HG03060 (cell line): ENCODE data around the gene FOXL1.

Experiments
- ATAC-seq: cut with Tn5 transposase; IDR thresholded peaks from one replicate; pipeline ENCODE4 v1.9.1; 2021; ENCODE audit warnings: low read depth, moderate number of reproducible peaks; ENCODE audit not compliant: unreplicated experiment

The FOXL1 gene

DNA sequence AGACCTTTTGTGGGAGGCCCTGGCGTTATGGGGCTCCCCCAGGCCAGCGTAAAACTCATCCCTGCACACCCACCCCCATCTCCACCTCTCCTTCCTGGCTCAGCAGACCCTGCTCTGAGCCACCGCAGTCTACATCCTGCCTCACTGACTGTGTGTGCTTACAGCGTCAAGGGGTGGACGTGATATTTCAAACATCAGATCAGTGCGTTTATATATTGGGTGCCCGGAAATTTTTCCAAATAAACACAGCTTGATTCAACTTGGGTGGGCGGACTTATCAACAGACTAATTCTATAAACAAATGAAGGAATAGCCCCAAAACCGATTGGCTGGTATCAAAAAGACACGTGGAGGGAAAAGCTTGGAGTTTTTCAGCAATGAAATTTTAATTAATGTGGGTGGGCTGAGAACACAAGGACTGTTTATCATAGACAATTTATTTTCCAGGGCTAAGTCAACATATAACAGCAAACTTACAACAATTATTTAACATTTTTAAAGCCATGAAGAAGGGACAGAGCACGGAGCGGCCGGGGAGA is at the start of gene FOXL1:
Gene FOXL1 (plus strand): TSS at position 489 of the 539 bp plus-strand sequence. CDS start 175 bp downstream, outside the sequence.
- no peak for ATAC-seq

DNA sequence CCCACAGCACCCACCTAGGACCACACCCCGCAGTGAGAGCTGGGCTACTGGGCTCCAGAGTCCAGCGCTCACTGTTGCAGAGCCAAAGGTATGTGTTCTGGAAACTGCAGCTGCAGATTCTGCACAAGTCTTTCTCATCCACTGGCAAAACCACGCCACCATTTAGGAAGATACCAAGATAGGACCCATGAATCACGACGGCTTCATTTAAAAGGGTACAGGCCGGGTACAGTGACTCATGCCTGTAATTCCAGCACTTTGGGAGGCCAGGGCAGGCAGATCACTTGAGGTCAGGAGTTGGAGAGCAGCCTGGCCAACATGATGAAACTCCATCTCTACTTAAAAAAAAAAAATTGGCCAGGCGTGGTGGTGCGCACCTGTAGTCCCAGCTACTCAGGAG is 49.2 kb upstream of the FOXL1 start:
- no peak for ATAC-seq

DNA sequence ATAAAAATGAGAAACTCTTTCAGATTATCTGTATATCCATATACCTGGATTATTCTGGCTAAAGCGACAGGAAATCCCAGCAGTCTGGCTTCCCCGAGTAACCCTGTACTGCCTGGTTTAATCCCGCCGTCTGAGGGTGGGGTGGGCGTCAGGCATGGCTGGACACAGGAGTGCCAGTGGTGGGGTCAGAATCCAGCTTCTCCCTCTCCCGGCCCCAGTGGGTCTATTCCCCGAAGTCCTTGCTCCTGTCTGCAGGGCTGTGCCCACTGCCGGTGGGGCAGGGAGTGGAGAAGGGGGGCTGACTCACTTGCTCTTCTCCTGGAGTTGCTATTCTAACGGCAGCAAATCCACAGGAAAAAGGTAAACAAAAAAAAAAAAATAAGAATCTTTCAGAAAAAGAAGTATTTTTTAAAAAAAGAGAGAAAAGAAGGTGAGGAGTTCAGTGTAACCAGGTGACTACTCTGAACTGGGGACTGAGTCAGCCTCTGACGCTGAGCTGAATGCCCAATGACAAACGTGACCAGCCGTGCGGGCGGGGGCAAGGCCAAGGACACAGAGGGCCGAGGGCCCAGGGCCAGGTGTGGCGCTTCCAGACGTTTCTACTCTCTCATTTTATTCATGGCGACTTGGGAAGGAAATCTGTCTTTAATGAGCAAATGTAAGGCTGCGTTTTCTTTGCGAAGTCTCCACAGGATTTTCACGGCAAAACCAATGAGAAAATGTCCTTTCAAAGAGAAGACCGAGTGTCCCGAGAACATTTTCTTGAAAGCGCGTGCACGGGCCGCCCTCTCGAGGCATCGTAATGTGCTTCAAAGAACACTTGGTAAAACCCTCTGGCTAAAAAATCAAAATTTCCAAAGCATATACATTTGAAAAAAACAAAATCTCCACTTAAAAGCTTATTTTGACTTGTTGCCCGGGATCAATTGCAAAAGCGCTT is 47.8 kb upstream of the FOXL1 start:
- no peak for ATAC-seq

DNA sequence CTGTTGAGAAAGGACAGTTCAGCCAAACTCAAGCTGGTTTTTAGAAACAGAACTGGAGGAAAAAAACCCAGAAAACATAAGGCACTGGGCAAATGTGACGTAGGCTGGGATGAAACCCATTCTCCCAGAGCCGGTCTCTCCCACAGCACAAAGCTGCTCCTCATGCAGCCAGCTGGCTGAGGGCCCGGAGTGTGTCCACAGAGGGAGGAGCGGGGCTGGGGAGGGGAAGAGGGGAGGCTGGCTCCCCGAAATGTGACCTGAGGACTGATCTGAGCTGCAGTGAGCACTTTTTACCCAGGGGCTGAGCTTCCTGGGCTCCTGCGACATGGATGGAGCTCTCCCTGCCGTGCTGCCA is 47.2 kb upstream of the FOXL1 start:
- ATAC-seq, result no peak

DNA sequence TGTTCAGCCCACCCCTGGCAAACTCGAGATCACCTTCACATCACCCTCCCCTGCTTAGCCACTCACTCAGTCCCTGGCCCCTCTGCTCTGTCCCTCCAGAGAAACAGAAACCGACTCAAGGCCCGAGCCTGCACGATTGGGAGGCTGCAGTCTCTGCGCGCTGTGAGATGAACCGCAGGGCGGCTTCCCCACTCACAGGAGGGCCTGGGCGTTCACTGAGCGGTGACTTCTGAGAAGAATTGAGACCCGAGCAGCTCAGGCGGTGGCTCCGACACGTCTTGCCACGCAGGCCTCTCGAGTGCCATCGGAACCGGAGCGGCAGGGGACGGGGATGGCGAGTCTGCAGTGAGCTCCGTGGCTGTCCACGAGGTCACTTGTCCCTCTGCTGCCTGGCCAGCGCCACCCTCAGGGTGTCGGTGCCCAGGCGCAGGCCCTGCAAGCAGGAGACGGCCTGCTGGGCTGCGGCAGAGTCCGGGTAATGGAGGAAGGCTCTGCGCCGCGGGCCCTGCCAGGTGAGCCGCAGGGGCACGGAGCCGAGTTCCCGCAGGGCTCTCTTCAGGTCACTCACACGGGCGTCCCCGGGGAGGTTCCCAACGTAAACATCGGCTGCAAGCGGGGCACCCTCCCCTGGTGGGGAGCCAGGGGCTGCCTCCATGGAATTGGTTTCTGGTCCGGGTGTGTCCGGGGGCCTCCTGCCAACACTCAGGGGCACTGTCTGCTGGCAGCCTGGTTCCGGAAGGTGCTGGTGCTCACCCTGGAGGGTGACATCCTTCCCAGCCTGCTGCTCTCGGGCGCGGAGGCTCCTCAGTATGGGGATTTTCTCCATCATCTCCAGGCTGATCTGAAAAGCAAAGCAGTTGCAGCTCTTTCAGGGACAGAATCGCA is 46.5 kb upstream of the FOXL1 start:
- ATAC-seq, result no peak

DNA sequence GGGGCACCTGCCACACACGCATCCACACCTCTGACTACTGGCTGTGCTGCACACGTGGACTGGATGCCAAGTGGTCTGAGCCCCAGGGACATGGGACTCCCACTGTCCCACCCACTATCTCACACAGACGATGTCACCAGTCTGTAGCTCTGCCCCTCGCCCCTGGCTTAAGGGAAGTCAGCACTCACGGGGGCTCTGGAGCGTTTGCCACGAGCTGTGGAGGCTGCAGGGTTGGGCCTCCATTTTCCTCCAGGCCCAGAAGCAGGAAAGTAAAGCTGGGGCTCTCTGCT is 45.9 kb upstream of the FOXL1 start:
- no peak for ATAC-seq

DNA sequence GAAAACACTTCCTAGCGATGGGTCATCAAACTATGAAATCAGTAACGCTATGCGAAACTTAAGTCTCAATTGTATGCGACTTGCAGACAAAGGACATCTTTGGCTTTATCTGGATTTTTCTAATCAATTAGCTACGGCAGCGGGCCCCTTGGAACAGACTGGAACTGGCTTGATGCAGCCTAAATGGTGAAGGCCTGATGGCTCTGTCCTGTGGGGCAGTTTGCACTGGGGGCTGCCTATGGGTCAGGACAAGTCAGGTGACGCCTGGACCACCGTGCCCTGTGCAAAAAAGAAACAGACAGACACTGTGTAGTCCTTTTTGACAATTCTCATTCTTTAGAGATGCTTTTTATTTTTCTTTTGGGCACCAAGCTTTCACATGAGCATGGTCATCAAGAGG is 45.3 kb upstream of the FOXL1 start:
- ATAC-seq, result no peak

DNA sequence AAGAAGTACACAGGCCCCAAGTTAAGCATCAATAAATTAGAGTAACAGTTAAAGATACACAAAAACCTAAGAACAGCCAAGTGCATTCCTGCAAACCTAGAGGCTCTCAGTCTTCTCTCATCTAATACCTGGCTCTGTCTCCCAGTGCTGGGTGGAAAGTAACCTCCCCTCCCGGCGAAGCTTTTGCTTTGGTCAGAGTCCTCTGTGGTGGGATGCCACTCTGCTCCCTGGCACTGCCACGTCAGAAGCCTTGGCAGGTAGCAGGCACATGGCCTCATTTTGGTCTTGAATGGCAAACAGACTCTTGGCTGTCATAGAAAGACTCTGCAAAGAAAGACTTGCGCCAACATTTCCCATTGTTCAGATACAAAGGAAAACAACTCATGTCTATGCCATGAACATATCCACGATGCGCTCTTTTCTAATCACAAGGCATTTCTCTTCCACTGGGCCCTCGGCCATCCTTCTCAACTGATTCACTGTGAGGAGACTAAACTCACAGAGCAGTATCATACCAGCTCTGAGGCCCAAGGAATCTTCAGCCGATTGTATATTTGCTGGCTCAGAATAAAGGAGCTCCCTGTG is 44.5 kb upstream of the FOXL1 start:
- no peak for ATAC-seq

DNA sequence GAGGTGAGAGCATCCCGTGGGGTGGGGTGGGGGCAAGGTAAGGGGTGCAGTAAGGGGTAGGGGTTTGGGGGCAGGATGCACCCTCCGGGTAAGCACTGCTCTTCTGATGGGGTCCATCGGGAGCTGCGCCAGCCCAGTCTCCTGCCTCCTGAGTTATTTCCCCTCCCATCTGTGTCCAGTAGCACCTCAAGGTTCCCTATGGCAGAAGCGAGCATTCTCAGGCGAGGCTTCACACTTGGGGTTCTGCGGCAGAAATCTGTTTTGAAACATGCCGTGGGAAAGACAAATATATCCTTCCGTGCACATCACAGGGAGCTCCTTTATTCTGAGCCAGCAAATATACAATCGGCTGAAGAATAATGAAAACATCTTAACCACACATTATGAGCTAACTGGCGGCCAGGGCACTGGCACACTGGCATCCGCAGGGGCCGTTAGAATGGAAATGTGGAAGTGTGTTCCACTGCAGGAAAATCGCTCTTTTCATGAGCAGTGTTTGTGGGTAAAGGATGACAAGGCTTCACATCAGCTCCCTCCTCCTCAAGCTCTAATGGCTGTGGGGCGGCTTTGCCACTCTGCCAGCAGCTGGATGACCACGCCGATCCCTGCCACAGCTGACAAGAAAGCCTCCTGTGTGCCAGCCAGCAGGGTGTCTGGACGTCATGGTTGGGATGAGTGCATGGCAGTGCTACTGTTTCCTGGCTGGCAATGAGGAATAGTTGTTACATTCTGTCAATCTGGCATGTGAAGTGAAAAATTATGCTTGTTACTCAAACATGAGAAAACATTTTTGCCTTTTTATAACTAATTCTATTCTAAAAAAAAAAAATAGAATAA is 43.4 kb upstream of the FOXL1 start:
- no peak for ATAC-seq

DNA sequence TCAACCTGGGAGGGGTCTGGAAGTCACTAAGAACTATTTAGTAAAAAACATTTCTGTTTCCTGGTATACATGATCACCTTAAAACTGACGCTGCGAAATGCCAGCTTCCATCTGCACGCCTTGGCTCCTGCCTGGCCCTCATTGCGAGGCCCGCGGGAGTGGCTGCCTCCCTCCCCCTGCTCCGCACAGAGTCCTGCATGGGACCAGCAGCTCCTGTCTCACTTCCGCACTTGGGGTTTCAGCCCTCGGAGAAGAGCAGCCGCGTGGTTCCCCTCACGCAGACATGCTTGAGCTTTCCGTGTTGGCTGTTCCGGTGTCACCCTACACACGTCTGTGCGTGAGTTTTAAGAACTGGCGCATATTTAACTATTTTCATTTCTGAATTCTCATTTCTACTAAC is 41.7 kb upstream of the FOXL1 start:
- no peak for ATAC-seq

DNA sequence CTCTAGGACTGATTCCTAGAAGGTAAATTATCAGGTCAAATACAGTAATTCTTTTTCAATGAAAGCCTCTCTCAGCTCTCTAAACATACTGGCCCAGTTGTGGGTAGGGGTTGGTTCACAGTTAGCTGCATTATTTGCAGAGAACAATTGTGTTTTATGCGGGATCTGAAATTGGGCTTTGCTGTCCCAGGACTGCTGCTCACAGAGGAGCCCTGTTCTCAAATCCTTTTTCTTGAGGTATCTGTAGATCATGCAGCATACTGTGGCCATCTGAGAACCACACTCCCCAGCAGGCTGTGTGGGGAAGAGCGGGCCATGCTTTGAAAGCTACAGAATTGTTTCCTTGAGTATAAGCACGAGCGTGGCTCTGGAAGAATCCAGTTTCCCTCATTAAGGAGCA is 40.9 kb upstream of the FOXL1 start:
- no peak for ATAC-seq

DNA sequence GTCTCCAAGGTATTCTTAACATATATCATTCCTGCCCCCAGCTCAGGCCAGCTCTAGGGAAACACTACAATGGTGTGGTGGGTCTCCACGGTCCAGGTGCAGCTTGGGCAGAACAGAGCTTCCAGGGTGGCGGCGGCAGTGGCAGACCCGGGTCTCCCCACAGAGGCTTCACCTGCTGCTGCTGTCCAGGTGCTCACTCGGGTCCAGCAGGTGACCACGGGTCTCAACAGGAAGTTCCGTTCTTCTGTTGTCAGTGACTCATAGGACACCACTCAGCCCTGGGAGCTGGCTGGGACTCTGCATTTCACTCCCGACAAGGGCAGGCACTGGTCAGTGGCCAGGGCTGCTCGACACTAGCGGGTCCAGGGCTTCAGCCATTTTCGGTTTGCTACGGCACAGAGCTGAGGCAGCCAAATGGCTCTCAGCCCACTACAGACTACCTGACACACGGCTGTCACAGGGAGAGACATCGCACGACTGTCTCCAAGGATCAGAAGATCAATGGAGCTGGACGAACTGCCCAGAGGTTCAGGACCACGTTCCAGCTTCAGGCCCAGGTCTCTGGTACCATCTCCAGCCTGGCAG is 40.1 kb upstream of the FOXL1 start:
- no peak for ATAC-seq

DNA sequence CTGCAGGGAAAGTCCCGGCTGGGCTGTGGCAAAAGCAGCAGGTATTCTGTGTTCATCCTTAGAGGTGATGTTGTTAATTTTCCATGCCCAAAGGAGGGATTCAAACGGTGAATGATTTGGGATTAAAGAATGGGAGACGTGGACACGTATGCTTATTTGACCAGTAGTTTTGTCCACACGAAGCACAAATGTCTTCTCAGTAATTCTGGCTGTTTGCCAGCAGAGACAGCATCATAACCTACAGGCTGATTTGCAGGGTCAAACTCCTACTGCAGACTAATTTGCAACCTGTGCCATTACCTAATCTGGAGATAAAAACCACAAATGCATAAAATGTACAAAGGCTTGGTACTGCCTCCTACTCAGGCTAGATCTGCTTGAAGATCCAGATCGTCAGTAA is 37.5 kb upstream of the FOXL1 start:
- no peak for ATAC-seq

DNA sequence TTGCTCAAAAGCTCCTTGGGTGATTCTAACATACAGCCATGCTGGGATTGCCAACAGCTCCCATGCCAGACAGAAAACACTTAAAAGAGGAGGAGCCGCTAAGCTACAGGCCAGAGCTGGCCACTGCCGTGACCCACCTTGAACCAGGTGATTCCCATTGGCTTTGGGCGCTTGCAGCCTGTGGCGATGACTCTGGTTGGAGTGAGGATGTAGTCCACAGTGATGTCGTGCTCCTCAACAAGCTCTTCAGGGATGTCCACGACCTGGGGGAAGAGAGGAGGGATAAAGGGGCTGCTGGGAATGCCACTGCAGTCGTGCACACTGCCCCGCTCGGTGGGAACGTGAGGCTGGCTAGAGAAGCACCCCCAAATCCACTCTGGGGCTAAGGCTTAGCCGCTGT is 36.8 kb upstream of the FOXL1 start:
- no peak for ATAC-seq

DNA sequence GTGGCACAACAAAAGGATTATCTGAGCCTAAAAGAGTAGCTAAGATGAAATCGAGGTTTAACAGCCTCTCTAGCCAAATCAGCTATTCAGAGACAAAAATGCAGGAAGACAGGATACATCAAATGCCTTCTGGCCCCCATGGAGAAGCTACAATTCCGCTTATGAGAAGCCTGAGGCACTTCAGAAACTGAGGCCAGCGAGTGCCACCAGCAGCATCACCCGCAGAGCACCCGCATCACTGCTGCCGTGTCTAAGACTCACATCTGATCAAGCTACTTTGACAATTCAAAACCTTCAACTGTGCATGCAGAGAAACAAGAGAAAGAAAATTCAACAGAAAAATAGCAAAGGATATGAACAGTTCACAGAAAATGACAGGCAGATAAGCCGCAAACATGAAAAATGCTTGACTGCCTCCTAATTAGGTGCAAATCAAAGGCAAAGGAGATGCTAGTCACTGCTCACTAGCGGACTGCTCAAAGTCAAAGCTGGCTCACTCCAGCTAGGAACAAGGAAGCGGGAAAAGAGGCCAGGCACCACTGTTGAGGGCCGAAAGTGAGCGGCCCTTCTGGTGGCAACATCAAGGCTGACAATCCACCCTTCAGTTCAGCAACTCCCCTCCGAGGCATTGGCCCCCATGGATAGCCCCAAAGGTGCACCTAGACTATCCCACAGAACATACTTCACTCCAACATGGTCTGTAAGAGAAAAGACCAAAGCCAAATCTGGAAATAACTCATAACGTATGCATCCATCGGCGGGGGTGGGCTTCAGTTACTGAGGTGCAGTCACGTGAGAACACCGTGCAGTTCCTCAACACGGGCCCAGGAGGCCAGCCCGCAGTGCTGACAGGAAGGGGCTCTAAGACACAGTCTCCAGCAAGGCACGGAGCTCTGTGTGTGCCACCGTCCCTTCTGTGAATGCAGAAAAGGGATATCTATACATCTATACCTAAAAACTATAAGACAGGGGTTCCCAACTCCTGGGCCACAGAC is 35.3 kb upstream of the FOXL1 start:
- no peak for ATAC-seq

DNA sequence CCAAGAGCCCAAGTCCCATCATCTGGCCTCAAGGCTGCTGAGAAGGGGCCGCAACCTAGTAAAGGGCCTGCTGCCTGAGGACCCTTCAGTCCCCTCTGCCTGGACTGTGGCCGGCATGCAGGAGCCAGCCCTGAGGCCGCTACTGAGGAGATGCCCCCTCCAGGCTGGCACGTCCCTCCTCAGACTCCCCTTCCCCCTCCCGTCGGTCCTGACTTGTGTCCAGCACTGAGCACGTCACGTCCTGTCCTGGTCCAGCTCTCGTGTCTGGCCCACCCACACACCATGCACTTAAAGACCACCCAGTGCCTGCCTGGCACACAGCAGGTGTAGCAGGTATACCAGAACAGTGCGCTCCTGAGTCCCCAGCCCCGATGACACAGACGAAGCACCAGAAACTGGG is 32.9 kb upstream of the FOXL1 start:
- no peak for ATAC-seq

DNA sequence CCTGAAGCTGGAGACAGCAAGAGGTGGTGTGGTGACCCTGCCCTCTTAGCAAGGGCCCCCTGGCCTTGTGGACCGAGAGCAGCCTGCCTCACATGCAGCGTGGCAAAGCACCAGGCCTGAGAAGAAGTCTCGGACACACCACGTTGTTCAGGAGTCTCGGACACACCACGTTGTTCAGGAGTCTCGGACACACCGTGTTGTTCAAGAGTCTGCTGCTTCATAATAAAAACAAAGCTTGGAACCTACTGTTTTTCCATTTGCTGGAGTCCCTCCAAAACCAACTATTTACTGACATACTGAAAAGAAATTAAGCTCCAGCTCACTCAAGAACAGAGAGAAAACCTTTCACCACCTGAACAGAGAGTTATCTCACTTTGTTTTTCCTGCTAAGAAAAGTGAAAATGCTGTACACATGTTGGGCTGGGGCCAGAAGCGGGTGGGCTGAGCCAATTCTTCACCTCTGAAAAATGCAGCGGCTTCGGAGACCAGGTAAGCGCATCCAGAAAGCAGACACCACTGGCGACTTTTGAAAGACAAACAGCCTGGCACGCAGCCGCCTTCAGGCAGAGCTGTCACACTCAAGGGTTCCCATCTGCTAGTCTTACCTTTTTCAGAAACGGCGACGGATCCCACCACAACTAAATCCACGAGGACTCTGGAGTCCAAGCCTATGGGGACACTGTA is 32.3 kb upstream of the FOXL1 start:
- ATAC-seq, result no peak

DNA sequence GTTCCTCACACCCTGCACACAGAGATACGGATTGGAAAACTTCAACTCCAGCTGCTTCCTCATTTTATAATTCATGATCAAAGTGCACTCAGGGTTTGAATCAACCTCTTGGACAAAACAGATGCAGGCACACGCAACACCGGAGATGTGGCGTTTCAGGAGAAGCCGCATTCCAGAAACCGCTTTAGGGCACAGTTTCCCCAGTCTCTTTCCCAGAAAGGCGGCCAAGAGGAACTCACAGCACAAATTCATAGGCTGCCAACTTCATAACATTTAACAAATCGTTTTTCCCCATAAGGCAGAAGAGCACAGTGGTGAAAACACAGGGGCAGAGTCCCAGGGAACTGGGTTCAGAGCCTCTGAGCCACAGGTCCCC is 31.7 kb upstream of the FOXL1 start:
- no peak for ATAC-seq
